Measurements from ENCODE around the gene GFI1. TPM values are rescaled to one million over a fixed set of nuclear protein-coding genes. Genes with fewer than 3 reads are reported as not detected.

Gene GFI1
- total and polyA plus RNA-seq, 2 of the 13 experiments (the other 11 are each of a cell fraction or from before 2014, with no cell fraction given) = 10.3 to 10.5 TPM

GRCh38 chr1:92485381-92486250 lies 1.1 kb downstream of the GFI1 start (continued):
- TF ChIP-seq NFAT5 (CRISPR knock-in tag; IDR thresholded peaks at IDR 0.05) (peak; percentile 59; the same call in 1 of the 2 replicates), ZGPAT (CRISPR knock-in tag; IDR thresholded peaks at IDR 0.05) (peak; percentile 73; the same call in 1 of the 2 replicates), MTF2 (CRISPR knock-in tag; IDR thresholded peaks at IDR 0.05; ENCODE audit: borderline replicate concordance) (0 out of 2 replicates have a peak, but pooled peaks have one; percentile 82), ZNF562 (CRISPR knock-in tag; IDR thresholded peaks at IDR 0.05; ENCODE audit: borderline replicate concordance) (no peak), ZNF569 (CRISPR knock-in tag; IDR thresholded peaks at IDR 0.05; ENCODE audit: borderline replicate concordance) (0 out of 2 replicates have a peak, but pooled peaks have one; percentile 55), ARID5B (CRISPR knock-in tag; IDR thresholded peaks at IDR 0.05) (peak; percentile 51), POLR2A (IDR thresholded peaks at IDR 0.05; ENCODE audit: insufficient read depth in 1 of 2, low read depth in 2 of 2, low read length in 2 of 2) (peak; percentile 48 to 56; a peak in 3 of 4 replicates), CCDC6 (CRISPR knock-in tag; IDR thresholded peaks at IDR 0.05) (peak; percentile 81; the same call in 1 of the 2 replicates), HMGXB4 (CRISPR knock-in tag; IDR thresholded peaks at IDR 0.05; ENCODE audit: borderline replicate concordance in 1 of 2, low read depth in 1 of 2) (peak; percentile 94 to 96), GATAD2A (CRISPR knock-in tag; IDR thresholded peaks at IDR 0.05) (0 out of 2 replicates have a peak, but pooled peaks have one; percentile 28), KDM3A (CRISPR knock-in tag; IDR thresholded peaks at IDR 0.05; ENCODE audit: low read depth) (0 out of 2 replicates have a peak, but pooled peaks have one; percentile 33), ZSCAN20 (CRISPR knock-in tag; IDR thresholded peaks at IDR 0.05; ENCODE audit: borderline replicate concordance) (no peak), SYNCRIP (IDR thresholded peaks at IDR 0.05; ENCODE audit: insufficient read depth, low read depth, low read length) (no peak), ZNF773 (CRISPR knock-in tag; IDR thresholded peaks at IDR 0.05; ENCODE audit: borderline replicate concordance) (peak; percentile 23; the same call in 1 of the 2 replicates), MTF1 (CRISPR knock-in tag; IDR thresholded peaks at IDR 0.05) (no peak; the same call in 1 of the 2 replicates)

Measured in HepG2 (cell line).